ENCODE measurements around the gene SPSB2. TPM values are rescaled to one million over a fixed set of nuclear protein-coding genes. Genes with fewer than 3 reads are reported as not detected.

SPSB2 gene
- total RNA-seq, 1 experiment from 2014 or later, result 14.1 TPM

DNA sequence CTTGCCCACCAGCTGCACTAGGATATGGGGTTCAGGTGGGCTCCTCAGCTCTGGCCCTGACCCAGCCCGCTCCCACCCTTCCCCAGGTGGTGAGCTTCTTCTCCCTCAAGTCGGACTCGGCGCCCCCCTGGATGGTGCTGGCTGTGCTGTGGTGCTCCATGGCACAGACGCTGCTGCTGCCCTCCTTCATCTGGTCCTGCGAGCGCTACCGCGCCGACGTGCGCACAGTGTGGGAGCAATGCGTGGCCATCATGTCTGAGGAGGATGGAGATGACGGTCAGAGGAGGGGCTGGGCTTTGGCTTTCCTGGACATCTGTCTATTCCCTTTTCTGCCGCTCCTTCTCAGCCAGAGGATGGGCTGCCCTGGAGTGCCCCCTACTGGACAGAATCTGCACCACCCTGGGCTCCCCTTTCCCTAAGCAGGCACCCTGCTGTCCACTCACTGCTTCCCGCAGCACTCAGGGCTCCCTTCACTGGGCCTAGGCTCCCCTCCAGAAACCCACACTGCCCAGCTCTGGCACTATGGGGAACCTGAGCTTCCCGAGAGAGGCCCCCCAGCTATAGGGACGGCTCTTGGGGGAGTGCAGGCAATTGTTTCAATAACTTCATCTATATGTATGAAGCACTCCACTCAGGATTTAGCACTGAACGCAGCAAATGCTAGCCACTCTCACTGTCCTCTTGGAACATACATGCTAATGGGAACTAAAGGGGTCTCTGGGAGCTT lies 47.5 kb downstream of the SPSB2 start:
- peak; percentile 84 to 85 for DNase-seq (ENCODE audit: low read depth in 1 of 2, low spot score in 2 of 2)
- H3K4me3 ChIP-seq, result no peak overlapping the region
- H3K36me3 ChIP-seq, result 0 out of 2 replicates have a peak, but pooled peaks cover 3% of the 10 kb centered on the region
- H3K9me3 ChIP-seq (replicated peaks), result peaks cover 5% of the 10 kb centered on the region
- H3K4me1 ChIP-seq (replicated peaks), result peaks cover 21% of the 10 kb centered on the region
- no peak overlapping the region for H3K27ac ChIP-seq
- H3K27me3 ChIP-seq (replicated peaks), result peaks cover 90% of the 10 kb centered on the region

DNA sequence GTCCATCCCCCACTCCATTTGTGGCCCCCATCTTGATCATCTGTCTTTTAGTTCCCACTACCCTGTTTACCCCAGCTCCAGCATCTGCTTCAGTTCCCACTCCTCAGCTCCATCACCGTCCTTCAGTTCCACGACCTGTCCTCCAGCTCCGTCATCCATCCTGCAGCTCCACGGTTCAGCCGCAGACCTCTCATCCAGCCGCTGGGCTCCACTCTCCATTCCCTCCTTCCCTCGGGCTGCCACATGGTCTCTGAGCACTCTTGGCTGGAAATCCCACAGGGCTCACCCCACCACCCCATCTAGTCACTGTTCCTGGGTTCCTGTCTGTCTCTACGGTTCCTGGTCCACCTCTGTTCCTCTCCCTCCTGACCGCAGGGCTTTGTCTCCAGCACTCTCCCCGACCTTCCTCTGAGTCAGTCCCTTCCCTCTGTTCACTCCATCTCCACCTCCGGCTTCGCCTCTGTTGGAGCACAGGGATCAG lies 48.2 kb downstream of the SPSB2 start:
- Histone ChIP-seq H3K9me3 (replicated peaks) (peaks cover 5% of the 10 kb centered on the region), H3K4me1 (replicated peaks) (peaks cover 21% of the 10 kb centered on the region), H3K4me3 (no peak overlapping the region), H3K36me3 (0 out of 2 replicates have a peak, but pooled peaks cover 3% of the 10 kb centered on the region), H3K27ac (no peak overlapping the region), H3K27me3 (replicated peaks) (peaks cover 88% of the 10 kb centered on the region)
- DNase-seq (ENCODE audit: low read depth in 1 of 2, low spot score in 2 of 2), result no peak

DNA sequence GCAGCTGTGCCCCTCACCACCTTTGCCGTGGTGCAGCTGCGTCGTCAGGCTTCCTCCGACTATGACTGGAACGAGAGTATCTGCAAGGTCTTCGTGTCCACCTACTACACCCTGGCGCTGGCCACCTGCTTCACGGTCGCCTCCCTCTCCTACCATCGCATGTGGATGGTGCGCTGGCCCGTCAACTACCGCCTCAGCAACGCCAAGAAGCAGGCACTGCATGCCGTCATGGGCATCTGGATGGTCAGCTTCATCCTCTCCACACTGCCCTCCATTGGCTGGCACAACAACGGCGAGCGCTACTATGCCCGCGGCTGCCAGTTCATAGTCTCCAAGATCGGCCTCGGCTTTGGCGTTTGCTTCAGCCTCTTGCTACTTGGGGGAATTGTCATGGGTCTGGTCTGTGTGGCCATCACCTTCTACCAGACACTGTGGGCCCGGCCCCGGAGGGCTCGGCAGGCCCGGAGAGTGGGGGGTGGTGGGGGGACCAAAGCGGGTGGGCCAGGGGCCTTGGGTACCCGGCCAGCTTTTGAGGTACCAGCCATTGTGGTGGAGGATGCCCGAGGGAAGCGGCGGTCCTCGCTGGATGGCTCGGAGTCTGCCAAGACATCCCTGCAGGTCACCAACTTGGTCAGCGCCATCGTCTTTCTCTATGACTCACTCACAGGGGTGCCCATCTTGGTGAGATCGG lies 48.9 kb downstream of the SPSB2 start:
- Histone ChIP-seq H3K9me3 (replicated peaks) (peaks cover 5% of the 10 kb centered on the region), H3K27me3 (replicated peaks) (peaks cover 86% of the 10 kb centered on the region), H3K27ac (no peak overlapping the region), H3K4me3 (no peak overlapping the region), H3K36me3 (0 out of 2 replicates have a peak, but pooled peaks cover 3% of the 10 kb centered on the region), H3K4me1 (replicated peaks) (peaks cover 21% of the 10 kb centered on the region)
- DNase-seq (ENCODE audit: low read depth in 1 of 2, low spot score in 2 of 2), result no peak

DNA sequence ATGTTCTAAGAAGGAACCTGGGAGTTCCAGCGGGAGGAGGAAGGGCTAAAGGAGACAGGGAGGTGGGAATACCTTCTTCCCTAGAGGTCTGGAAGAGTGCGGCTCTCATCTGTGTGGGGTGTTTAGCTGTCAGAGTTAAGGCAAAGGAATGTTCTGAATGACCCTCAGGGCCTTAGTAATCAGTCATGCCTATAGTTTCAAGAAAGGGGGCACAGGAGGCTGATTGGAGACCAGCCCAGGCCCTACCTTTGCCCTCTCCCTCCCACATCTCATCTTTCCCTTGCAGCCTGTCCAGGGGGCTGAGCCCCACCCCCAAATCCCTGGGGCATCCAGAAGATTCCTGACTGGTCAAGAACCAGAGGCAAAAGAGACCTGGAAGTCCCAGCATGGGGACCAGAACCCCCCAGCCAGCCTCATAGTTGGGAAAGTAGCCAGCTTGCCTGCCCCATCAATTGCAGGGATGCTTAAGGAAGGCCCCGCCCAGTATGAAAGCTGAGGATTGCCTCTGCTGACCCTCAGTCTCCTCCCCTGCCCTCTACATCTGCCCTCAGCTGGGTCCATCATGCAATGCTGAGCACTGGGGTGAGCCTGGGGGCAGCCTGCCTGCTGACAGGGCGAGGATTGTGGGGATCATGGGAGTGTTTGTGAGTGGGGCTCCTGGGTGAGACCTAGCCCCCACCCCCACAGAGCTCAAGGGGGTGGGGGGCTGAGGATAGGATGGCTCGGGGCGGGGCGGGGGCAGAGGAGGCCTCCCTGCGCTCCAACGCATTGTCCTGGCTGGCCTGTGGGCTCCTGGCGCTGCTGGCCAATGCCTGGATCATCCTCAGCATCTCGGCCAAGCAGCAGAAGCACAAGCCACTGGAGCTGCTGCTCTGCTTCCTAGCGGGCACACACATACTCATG lies 49.7 kb downstream of the SPSB2 start:
- H3K4me3 ChIP-seq, result no peak overlapping the region
- H3K27me3 ChIP-seq (replicated peaks), result peaks cover 82% of the 10 kb centered on the region
- H3K9me3 ChIP-seq (replicated peaks), result peaks cover under 1% of the 10 kb centered on the region; the same call in 1 of the 2 replicates
- no peaks in the 10 kb centered on the region for H3K36me3 ChIP-seq
- no peak overlapping the region for H3K27ac ChIP-seq
- no peak for DNase-seq (ENCODE audit: low read depth in 1 of 2, low spot score in 2 of 2)
- H3K4me1 ChIP-seq (replicated peaks), result peaks cover 13% of the 10 kb centered on the region

DNA sequence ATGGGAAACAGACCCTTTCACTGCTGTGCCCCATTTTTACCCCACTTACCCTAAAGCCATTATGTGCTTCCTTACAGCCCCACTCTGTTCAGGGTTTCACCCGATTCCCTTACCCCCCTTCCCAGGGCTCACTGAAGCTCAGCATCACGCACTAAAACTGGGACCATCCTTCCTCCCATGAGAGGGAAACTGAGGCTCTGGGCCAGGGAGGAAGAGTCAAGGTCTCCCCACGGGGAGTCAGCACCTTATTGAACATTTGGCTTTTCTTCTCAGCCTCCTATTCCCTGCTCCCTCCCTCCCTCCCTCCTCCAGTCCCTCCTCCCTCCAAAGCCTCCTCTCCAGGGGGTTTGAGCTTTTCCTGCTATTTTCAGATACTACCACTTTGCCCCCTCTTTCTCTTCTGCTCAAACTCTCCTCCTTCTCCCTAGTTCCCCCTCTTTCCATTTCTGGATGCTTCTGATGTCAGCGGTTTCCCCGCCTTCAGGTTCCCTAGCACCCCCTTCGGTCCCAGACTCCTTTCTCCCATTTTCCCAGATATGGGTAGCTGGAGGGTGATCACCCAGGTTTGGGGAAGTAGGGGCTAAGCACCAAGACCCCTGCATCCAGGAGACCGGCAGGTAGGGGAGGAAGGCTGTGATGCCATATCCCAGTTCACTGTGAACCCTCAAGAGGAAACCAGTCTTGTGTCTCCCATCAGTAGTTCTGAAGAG lies 50.5 kb downstream of the SPSB2 start:
- no peak for DNase-seq (ENCODE audit: low read depth in 1 of 2, low spot score in 2 of 2)
- Histone ChIP-seq H3K27ac (no peak overlapping the region), H3K9me3 (replicated peaks) (no peaks in the 10 kb centered on the region), H3K36me3 (no peaks in the 10 kb centered on the region), H3K4me3 (no peak overlapping the region), H3K27me3 (replicated peaks) (peaks cover 76% of the 10 kb centered on the region), H3K4me1 (replicated peaks) (peaks cover 7% of the 10 kb centered on the region; the same call in 1 of the 2 replicates)

DNA sequence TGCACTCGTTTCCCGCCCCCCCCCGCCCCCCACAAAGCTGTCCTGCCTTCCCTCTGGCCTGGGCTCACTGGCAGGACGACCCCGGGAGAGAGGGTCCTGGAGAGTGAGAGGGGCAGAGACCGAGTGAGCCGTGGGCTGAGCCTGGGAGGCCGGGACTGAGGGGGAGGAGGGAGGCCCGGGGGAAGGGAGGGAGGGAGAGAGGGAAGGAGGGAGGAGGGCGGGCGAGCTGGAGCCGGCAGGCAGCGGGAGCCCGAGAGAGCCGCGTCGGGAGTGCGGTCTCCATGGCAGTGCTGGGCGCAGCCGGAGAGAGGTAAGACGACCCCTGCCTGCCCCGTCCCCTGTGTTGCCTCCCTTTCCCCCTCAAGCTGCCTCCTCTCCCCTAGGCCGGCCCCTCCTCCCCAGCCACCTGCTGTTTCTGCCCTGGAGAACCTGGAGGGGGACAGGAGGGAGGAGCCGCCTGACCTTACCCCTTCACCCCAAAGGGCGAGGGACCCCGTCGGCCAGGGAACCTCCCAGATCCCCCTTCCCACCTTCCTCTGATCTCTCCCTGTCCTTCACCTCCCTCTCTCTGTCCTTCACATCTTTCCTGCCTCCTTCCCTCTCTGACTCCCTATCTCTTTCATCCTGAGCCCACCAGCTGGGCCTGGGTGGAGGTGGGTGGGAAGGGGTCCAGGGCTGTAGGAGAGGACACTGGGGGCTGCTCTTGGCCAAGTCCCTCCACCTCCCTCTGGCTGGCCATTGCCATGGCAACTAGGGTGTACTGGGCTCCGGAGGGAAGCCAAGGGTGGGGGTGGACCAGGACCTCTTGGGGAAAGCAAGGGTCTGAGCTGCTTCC lies 51.3 kb downstream of the SPSB2 start, which contains the start of gene GPR162:
Gene GPR162, plus strand, starts transcription at position 231 of the 835 bp plus-strand sequence. CDS start 2,078 bp downstream, outside the sequence.
- H3K9me3 ChIP-seq (replicated peaks), result no peaks in the 10 kb centered on the region
- no peak for DNase-seq (ENCODE audit: low read depth in 1 of 2, low spot score in 2 of 2)
- no peak within 1 kb of the TSS for H3K4me3 ChIP-seq
- no peaks in the 10 kb centered on the region for H3K36me3 ChIP-seq
- H3K4me1 ChIP-seq (replicated peaks), result peaks cover 3% of the 10 kb centered on the region; the same call in 1 of the 2 replicates
- peaks cover 68% of the 10 kb centered on the region for H3K27me3 ChIP-seq (replicated peaks)
- no peak within 1 kb of the TSS for H3K27ac ChIP-seq

Other genes starting within 250 kb of the SPSB2 start
- not detected in 2 replicates for gene LPAR5, start 237.3 kb downstream of the SPSB2 start, total RNA-seq (2014; rRNA removed; shearing (Covaris generic))
- not detected in 2 replicates for gene ACRBP, start 225.9 kb downstream of the SPSB2 start, total RNA-seq (2014; rRNA removed; shearing (Covaris generic))
- gene ING4, start 210.2 kb downstream of the SPSB2 start, total RNA-seq (2014; rRNA removed; shearing (Covaris generic)), result 34.8 and 41.0 TPM in 2 replicates
- gene ZNF384, start 183.9 kb downstream of the SPSB2 start, total RNA-seq (2014; rRNA removed; shearing (Covaris generic)), result 19.5 and 20.0 TPM in 2 replicates
- gene PIANP, start 172.5 kb downstream of the SPSB2 start, total RNA-seq (2014; rRNA removed; shearing (Covaris generic)), result not detected in 2 replicates
- gene COPS7A, start 149.3 kb downstream of the SPSB2 start, total RNA-seq (2014; rRNA removed; shearing (Covaris generic)), result 80.2 and 82.4 TPM in 2 replicates
- gene MLF2, start 120.2 kb downstream of the SPSB2 start, total RNA-seq (2014; rRNA removed; shearing (Covaris generic)), result 171 and 243 TPM in 2 replicates
- 243 and 442 TPM in 2 replicates for gene PTMS, start 106.9 kb downstream of the SPSB2 start, total RNA-seq (2014; rRNA removed; shearing (Covaris generic))
- gene LAG3, start 100.8 kb downstream of the SPSB2 start, total RNA-seq (2014; rRNA removed; shearing (Covaris generic)), result 0.13 and 0.47 TPM in 2 replicates
- not detected in 2 replicates for gene CD4, start 83.8 kb downstream of the SPSB2 start, total RNA-seq (2014; rRNA removed; shearing (Covaris generic))
- 0.16 TPM in 1 of 2 replicates, not detected in the other for gene GPR162, start 51.5 kb downstream of the SPSB2 start, total RNA-seq (2014; rRNA removed; shearing (Covaris generic))
- gene P3H3, start 44.9 kb downstream of the SPSB2 start, total RNA-seq (2014; rRNA removed; shearing (Covaris generic)), result 0.63 TPM in 1 of 2 replicates, not detected in the other
- gene GNB3, start 32.4 kb downstream of the SPSB2 start, total RNA-seq (2014; rRNA removed; shearing (Covaris generic)), result not detected in 2 replicates
- 143 and 156 TPM in 2 replicates for gene CDCA3, start 22.0 kb downstream of the SPSB2 start, total RNA-seq (2014; rRNA removed; shearing (Covaris generic))
- gene USP5, start 21.2 kb downstream of the SPSB2 start, total RNA-seq (2014; rRNA removed; shearing (Covaris generic)), result 121 and 150 TPM in 2 replicates
- gene TPI1, start 5.8 kb downstream of the SPSB2 start, total RNA-seq (2014; rRNA removed; shearing (Covaris generic)), result 1,911 and 2,129 TPM in 2 replicates
- 12.2 and 20.0 TPM in 2 replicates for gene LRRC23, start 31.5 kb upstream of the SPSB2 start, total RNA-seq (2014; rRNA removed; shearing (Covaris generic))
- gene ENO2, start 41.3 kb upstream of the SPSB2 start, total RNA-seq (2014; rRNA removed; shearing (Covaris generic)), result 5.3 and 7.1 TPM in 2 replicates
- 6.0 and 7.2 TPM in 2 replicates for gene ATN1, start 54.7 kb upstream of the SPSB2 start, total RNA-seq (2014; rRNA removed; shearing (Covaris generic))
- gene RNU7-1, start 70.5 kb upstream of the SPSB2 start, total RNA-seq (2014; rRNA removed; shearing (Covaris generic)), result not detected in 2 replicates
- 331 and 408 TPM in 2 replicates for gene C12orf57, start 70.7 kb upstream of the SPSB2 start, total RNA-seq (2014; rRNA removed; shearing (Covaris generic))
- gene PTPN6, start 78.1 kb upstream of the SPSB2 start, total RNA-seq (2014; rRNA removed; shearing (Covaris generic)), result not detected in 2 replicates
- gene PHB2, start 97.4 kb upstream of the SPSB2 start, total RNA-seq (2014; rRNA removed; shearing (Covaris generic)), result 254 and 334 TPM in 2 replicates
- gene EMG1, start 97.6 kb upstream of the SPSB2 start, total RNA-seq (2014; rRNA removed; shearing (Covaris generic)), result 60.7 and 65.8 TPM in 2 replicates
- gene LPCAT3, start 145.2 kb upstream of the SPSB2 start, total RNA-seq (2014; rRNA removed; shearing (Covaris generic)), result 8.3 and 19.2 TPM in 2 replicates
- 21.2 and 35.0 TPM in 2 replicates for gene C1S, start 187.4 kb upstream of the SPSB2 start, total RNA-seq (2014; rRNA removed; shearing (Covaris generic))
- gene C1R, start 219.1 kb upstream of the SPSB2 start, total RNA-seq (2014; rRNA removed; shearing (Covaris generic)), result 36.1 and 45.7 TPM in 2 replicates
- gene C1RL, start 235.9 kb upstream of the SPSB2 start, total RNA-seq (2014; rRNA removed; shearing (Covaris generic)), result 0.63 and 2.5 TPM in 2 replicates